ENCODE results near the gene CHL1. TPM values are rescaled to one million over a fixed set of nuclear protein-coding genes. Genes with fewer than 3 reads are reported as not detected.

CHL1 gene
- total RNA-seq, 1 experiment from 2014 or later, result not detected

DNA sequence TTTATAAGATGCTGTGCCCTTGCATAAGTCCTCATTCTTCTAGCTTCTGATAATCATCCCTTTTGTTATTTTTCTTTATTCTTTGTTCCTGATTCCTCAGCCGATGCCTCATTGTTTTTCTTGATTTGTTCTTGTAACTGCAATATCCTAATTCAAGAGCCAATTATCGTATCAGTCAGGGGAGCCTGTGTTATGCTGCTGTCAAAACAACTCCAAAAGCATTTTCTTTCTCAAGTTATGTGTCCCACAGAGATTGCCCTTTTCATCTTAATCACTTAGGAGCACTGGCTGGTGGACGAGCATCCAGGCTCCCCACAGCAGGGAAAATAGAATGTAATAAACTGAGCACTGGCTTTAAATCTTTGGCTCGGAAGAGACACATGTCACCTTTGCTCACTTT, 207.3 kb downstream of the CHL1 start:
- TF ChIP-seq, protein P1, sequence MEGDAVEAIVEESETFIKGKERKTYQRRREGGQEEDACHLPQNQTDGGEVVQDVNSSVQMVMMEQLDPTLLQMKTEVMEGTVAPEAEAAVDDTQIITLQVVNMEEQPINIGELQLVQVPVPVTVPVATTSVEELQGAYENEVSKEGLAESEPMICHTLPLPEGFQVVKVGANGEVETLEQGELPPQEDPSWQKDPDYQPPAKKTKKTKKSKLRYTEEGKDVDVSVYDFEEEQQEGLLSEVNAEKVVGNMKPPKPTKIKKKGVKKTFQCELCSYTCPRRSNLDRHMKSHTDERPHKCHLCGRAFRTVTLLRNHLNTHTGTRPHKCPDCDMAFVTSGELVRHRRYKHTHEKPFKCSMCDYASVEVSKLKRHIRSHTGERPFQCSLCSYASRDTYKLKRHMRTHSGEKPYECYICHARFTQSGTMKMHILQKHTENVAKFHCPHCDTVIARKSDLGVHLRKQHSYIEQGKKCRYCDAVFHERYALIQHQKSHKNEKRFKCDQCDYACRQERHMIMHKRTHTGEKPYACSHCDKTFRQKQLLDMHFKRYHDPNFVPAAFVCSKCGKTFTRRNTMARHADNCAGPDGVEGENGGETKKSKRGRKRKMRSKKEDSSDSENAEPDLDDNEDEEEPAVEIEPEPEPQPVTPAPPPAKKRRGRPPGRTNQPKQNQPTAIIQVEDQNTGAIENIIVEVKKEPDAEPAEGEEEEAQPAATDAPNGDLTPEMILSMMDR (conservative IDR thresholded peaks at IDR 0.05; ENCODE audit: low read depth, low read length), result no peak
- no peak for TF ChIP-seq EZH2 (IDR thresholded peaks at IDR 0.05; ENCODE audit: borderline replicate concordance, low read depth, low read length, poor library complexity, severe bottlenecking)
- Histone ChIP-seq H3K4me3 (ENCODE audit: low read depth, low read length, poor library complexity, severe bottlenecking) (no peak overlapping the region), H3K27ac (ENCODE audit: low read depth, low read length, poor library complexity, severe bottlenecking) (no peak overlapping the region), H3K36me3 (ENCODE audit: insufficient read depth, low read length, poor library complexity, severe bottlenecking) (no peaks in the 10 kb centered on the region), H3K27me3 (replicated peaks; ENCODE audit: insufficient read depth, low read depth, low read length, poor library complexity) (no peaks in the 10 kb centered on the region), H3K9me3 (ENCODE audit: low read depth, low read length, poor library complexity, severe bottlenecking) (no peaks in the 10 kb centered on the region), H3K4me1 (ENCODE audit: insufficient read depth, low read length, poor library complexity, severe bottlenecking) (no peaks in the 10 kb centered on the region)
- BruUV-seq (replicated peaks), result no TSS peak
- CTCF ChIA-PET, result no interaction called here
- intact Hi-C loops (cut with micrococcal nuclease; ENCODE audit: unreplicated experiment), result no loop called here
- POLR2A ChIA-PET (ENCODE audit: low non-redundant PET), result no interaction called here
- no peak for DNase-seq (ENCODE audit: low spot score)

- H3K4me1 ChIP-seq (ENCODE audit: insufficient read depth, low read length, poor library complexity, severe bottlenecking), result no peaks in the 10 kb centered on the region
- ChIA-PET CTCF (no interaction called here), POLR2A (ENCODE audit: low non-redundant PET) (no interaction called here)
- H3K27ac ChIP-seq (ENCODE audit: low read depth, low read length, poor library complexity, severe bottlenecking), result no peak overlapping the region
- intact Hi-C loops (cut with micrococcal nuclease; ENCODE audit: unreplicated experiment), result no loop called here
- TF ChIP-seq, protein P1 (conservative IDR thresholded peaks at IDR 0.05; ENCODE audit: low read depth, low read length), result no peak
- TF ChIP-seq EZH2 (IDR thresholded peaks at IDR 0.05; ENCODE audit: borderline replicate concordance, low read depth, low read length, poor library complexity, severe bottlenecking), result no peak
- no peak for DNase-seq (ENCODE audit: low spot score)
- BruUV-seq (replicated peaks), result no TSS peak
- H3K27me3 ChIP-seq (replicated peaks; ENCODE audit: insufficient read depth, low read depth, low read length, poor library complexity), result no peaks in the 10 kb centered on the region
- H3K36me3 ChIP-seq (ENCODE audit: insufficient read depth, low read length, poor library complexity, severe bottlenecking), result no peaks in the 10 kb centered on the region
- H3K4me3 ChIP-seq (ENCODE audit: low read depth, low read length, poor library complexity, severe bottlenecking), result no peak overlapping the region
- no peaks in the 10 kb centered on the region for H3K9me3 ChIP-seq (ENCODE audit: low read depth, low read length, poor library complexity, severe bottlenecking)
Measured at GRCh38 chr3:409011-409410, 212.4 kb downstream of the CHL1 start.

DNA sequence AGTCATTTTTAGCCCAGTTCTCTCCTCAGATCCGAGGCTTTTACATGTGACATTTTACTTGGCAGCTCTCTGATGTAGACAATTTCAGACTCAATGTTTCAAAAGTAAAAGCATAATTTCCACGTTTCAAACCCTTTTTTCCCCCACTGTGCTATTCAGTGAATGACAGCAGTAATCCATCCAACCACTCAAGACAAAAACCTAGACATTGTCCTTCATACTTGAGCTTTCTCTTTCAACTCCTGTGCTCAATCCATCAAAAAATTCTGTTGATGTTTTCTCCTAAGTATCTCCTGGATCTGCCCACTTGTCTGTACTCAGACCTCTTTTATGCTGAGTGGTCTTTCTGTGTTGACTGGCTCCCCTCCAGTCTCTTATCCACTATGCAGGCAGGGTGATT, 214.7 kb downstream of the CHL1 start:
- Histone ChIP-seq H3K36me3 (ENCODE audit: insufficient read depth, low read length, poor library complexity, severe bottlenecking) (no peaks in the 10 kb centered on the region), H3K4me3 (ENCODE audit: low read depth, low read length, poor library complexity, severe bottlenecking) (no peak overlapping the region), H3K9me3 (ENCODE audit: low read depth, low read length, poor library complexity, severe bottlenecking) (no peaks in the 10 kb centered on the region), H3K27me3 (replicated peaks; ENCODE audit: insufficient read depth, low read depth, low read length, poor library complexity) (no peaks in the 10 kb centered on the region), H3K27ac (ENCODE audit: low read depth, low read length, poor library complexity, severe bottlenecking) (no peak overlapping the region), H3K4me1 (ENCODE audit: insufficient read depth, low read length, poor library complexity, severe bottlenecking) (no peaks in the 10 kb centered on the region)
- ChIA-PET POLR2A (ENCODE audit: low non-redundant PET) (no interaction called here), CTCF (no interaction called here)
- no TSS peak for BruUV-seq (replicated peaks)
- no peak for DNase-seq (ENCODE audit: low spot score)
- intact Hi-C loops (cut with micrococcal nuclease; ENCODE audit: unreplicated experiment), result loop anchor here (10.0 kb wide), 1 partner anchor 224 kb away; no protein-coding TSS in a partner anchor
- TF ChIP-seq, protein P1 (conservative IDR thresholded peaks at IDR 0.05; ENCODE audit: low read depth, low read length), result no peak
- no peak for TF ChIP-seq EZH2 (IDR thresholded peaks at IDR 0.05; ENCODE audit: borderline replicate concordance, low read depth, low read length, poor library complexity, severe bottlenecking)
